Measurements from ENCODE around the gene GRAMD1A. TPM values are rescaled to one million over a fixed set of nuclear protein-coding genes. Genes with fewer than 3 reads are reported as not detected.
"Not testable (repeated sequence)": the region's sequence is repeated elsewhere in the genome, so short reads cannot be mapped to it uniquely, and the experiment has no call there.

GRAMD1A gene
- total RNA-seq, 2 donors from 2014 or later = 123 to 183 TPM

- H3K36me3 Mint-ChIP-seq (ENCODE audit: low read depth) = peaks cover 98% of the 10 kb centered on the region
- ATAC-seq (replicated peaks) = no peak
- no peaks in the 10 kb centered on the region for H3K9me3 Mint-ChIP-seq
- peak overlapping the region; percentile 37 for H3K27ac Mint-ChIP-seq
- no peak overlapping the region for H3K4me3 Mint-ChIP-seq
- H3K4me1 Mint-ChIP-seq = peaks cover 34% of the 10 kb centered on the region
- no peaks in the 10 kb centered on the region for H3K27me3 Mint-ChIP-seq
Observed at GRCh38 chr19:35005256-35005977, 5.3 kb downstream of the GRAMD1A start.

DNA sequence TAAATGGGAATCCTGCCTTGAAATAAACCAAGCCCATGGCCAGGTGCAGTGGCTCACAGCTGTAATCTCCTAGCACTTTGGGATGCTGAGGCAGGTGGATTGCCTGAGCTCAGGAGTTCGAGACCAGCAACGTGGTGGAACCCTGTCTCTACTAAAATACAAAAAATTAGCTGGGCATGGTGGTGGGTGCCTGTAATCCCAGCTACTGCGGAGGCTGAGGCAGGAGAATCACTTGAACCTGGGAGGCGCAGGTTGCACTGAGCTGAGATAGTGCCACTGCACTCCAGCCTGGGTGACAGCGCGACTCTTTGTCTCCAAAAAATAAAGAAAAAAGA lies 5.9 kb downstream of the GRAMD1A start:
- H3K4me3 Mint-ChIP-seq; ATAC-seq (replicated peaks); H3K27me3 Mint-ChIP-seq; H3K9me3 Mint-ChIP-seq: not testable (repeated sequence)
- H3K27ac Mint-ChIP-seq = peak overlapping the region; percentile 37
- H3K4me1 Mint-ChIP-seq = peaks cover 37% of the 10 kb centered on the region
- peaks cover 100% of the 10 kb centered on the region for H3K36me3 Mint-ChIP-seq (ENCODE audit: low read depth)

DNA sequence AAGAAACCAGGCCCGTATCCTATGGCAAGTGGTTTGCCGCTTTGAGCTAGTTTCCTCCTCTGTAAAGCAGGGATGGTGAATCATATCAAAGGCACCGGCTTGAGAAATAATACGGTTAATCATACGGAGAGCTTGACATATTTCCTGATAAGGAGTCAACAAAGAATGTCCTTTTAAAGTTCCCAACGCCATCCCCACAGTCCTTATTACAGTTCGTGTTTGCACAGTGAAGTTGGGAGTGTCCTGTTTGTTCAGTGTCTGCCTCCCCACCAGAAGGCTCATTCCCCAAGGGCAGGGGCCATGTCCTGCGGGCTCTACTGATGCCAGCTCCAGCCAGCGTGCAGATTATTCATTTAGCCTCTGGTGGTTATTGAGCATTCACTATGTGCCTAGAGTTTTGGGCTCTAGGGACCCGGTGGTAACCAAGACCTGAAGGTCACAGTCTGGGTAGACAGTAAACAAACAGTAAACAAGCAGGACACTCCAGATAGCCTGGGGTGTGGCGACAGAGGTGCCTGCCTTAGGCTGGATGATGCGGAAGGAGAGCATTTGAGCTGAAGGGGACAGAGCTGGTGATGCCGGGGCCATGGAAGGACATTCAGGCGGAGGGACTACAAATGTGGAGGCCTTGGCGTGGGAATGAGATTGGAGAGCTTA lies 6.3 kb downstream of the GRAMD1A start:
- Mint-ChIP-seq H3K4me3 (peak overlapping the region; percentile 2), H3K27me3 (no peaks in the 10 kb centered on the region), H3K36me3 (ENCODE audit: low read depth) (peaks cover 100% of the 10 kb centered on the region), H3K9me3 (no peaks in the 10 kb centered on the region), H3K27ac (peak overlapping the region; percentile 58), H3K4me1 (peaks cover 37% of the 10 kb centered on the region)
- no peak for ATAC-seq (replicated peaks)

GRCh38 chr19:35006999-35007365 lies 6.9 kb downstream of the GRAMD1A start:
- no peak for ATAC-seq (replicated peaks)
- Mint-ChIP-seq H3K9me3 (no peaks in the 10 kb centered on the region), H3K27me3 (no peaks in the 10 kb centered on the region), H3K4me1 (peaks cover 35% of the 10 kb centered on the region), H3K36me3 (ENCODE audit: low read depth) (peaks cover 100% of the 10 kb centered on the region), H3K4me3 (peak overlapping the region; percentile 2), H3K27ac (peak overlapping the region; percentile 58)

GRCh38 chr19:35007427-35007826 lies 7.3 kb downstream of the GRAMD1A start:
- Mint-ChIP-seq H3K27ac (peak overlapping the region; percentile 58), H3K36me3 (ENCODE audit: low read depth) (peaks cover 100% of the 10 kb centered on the region), H3K4me1 (peaks cover 35% of the 10 kb centered on the region)
- not testable (repeated sequence) for H3K9me3 Mint-ChIP-seq; ATAC-seq (replicated peaks); H3K27me3 Mint-ChIP-seq; H3K4me3 Mint-ChIP-seq

DNA sequence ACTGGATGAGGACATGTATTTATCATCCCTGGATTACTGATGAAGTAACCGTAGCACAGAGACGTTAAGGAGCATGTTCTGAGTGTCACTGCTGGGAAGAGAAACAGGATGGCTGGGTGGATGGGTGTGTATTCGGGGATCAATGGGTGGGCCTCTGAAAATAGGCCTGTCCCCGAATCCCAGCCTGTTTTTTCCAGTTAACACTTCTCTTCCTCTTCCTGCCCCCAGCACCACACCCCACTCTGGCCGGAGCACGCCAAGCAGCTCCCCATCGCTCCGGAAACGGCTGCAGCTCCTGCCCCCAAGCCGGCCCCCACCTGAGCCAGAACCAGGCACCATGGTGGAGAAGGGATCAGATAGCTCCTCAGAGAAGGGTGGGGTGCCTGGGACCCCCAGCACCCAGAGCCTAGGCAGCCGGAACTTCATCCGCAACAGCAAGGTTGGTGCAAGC lies 8.8 kb downstream of the GRAMD1A start:
- Mint-ChIP-seq H3K9me3 (no peaks in the 10 kb centered on the region), H3K36me3 (ENCODE audit: low read depth) (peaks cover 100% of the 10 kb centered on the region), H3K4me3 (no peak overlapping the region), H3K27me3 (no peaks in the 10 kb centered on the region), H3K27ac (no peak overlapping the region), H3K4me1 (peaks cover 37% of the 10 kb centered on the region)
- ATAC-seq (replicated peaks) = no peak

DNA sequence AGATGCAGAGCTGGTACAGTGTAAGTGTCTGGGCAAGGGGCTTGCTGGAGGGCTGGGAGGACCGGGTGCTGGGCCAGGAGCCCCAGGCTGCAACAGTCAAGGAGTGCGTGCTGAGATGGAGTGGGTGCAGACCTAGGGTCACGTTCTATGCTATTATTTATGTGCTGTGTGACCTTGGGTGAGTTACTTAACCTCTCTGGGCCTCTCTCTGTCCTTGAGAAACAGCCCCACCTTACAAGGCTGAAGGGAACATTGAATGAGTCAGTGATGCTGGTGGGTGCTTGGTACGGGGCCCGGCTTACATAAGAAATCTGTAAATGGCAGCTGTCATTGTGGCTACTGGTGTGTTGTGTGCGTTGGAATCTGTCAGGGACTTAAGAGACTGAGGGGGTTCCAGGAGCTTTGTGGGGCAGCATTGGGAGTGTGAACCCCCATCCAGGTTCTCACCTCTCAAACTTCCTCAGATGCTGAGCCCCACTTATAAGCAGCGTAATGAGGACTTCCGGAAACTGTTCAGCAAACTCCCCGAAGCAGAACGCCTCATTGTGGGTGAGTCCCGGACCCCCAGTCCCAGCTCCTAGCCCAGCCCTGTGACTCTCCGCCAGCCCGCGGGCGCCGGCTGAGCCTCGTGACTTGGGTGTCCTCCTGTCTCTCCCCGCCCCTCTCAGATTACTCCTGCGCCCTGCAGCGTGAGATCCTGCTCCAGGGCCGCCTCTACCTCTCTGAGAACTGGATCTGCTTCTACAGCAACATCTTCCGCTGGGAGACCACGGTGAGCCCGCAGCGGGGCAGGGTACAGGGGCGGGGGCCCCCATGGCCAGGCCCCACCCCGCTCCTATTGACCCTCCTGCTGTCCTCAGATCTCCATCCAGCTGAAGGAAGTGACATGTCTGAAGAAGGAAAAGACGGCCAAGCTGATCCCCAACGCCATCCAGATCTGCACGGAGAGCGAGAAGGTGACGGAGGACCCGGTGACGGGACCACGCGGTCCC lies 9.6 kb downstream of the GRAMD1A start:
- Mint-ChIP-seq H3K4me3 (peak overlapping the region; percentile 13), H3K36me3 (ENCODE audit: low read depth) (peaks cover 100% of the 10 kb centered on the region), H3K27me3 (no peaks in the 10 kb centered on the region), H3K4me1 (peaks cover 39% of the 10 kb centered on the region), H3K27ac (peak overlapping the region; percentile 96), H3K9me3 (no peaks in the 10 kb centered on the region)
- no peak for ATAC-seq (replicated peaks)

DNA sequence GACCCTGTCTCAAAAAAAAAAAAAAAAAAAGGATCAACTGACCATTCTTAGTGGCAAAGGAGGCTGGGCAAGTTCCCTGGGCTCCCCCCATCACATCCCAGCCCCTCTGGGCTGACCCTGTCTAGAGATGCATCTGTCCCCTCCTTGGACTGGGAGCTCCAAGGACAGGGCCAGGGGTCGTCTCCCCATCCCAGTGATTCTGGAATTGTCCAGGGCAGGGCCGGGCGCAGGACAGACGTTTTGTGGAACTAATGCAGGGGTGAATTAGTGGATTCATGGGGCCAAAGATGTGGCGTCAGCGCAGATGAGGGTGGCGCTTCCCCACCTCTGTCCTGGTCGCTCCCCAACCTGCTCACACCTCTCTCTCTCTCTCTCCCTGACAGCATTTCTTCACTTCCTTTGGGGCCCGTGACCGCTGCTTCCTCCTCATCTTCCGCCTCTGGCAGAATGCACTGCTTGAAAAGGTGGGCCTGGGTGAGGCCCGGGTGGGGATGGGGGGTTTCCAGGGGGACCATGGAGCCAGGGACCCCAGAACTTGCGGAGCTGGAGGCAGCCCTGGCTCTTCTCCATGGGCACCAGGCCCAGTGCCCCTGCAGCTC lies 11.1 kb downstream of the GRAMD1A start:
- H3K27ac Mint-ChIP-seq = peak overlapping the region; percentile 96
- H3K36me3 Mint-ChIP-seq (ENCODE audit: low read depth) = peaks cover 100% of the 10 kb centered on the region
- H3K4me3 Mint-ChIP-seq = peak overlapping the region; percentile 71
- H3K27me3 Mint-ChIP-seq = no peaks in the 10 kb centered on the region
- H3K9me3 Mint-ChIP-seq = no peaks in the 10 kb centered on the region
- no peak for ATAC-seq (replicated peaks)
- peaks cover 39% of the 10 kb centered on the region for H3K4me1 Mint-ChIP-seq

GRCh38 chr19:35011737-35012682 lies 11.9 kb downstream of the GRAMD1A start:
- peaks cover 32% of the 10 kb centered on the region for H3K4me1 Mint-ChIP-seq
- no peaks in the 10 kb centered on the region for H3K27me3 Mint-ChIP-seq
- H3K4me3 Mint-ChIP-seq = peak overlapping the region; percentile 71
- peaks cover 100% of the 10 kb centered on the region for H3K36me3 Mint-ChIP-seq (ENCODE audit: low read depth)
- peak; percentile 8 for ATAC-seq (replicated peaks)
- H3K27ac Mint-ChIP-seq = peak overlapping the region; percentile 96
- H3K9me3 Mint-ChIP-seq = no peaks in the 10 kb centered on the region

DNA sequence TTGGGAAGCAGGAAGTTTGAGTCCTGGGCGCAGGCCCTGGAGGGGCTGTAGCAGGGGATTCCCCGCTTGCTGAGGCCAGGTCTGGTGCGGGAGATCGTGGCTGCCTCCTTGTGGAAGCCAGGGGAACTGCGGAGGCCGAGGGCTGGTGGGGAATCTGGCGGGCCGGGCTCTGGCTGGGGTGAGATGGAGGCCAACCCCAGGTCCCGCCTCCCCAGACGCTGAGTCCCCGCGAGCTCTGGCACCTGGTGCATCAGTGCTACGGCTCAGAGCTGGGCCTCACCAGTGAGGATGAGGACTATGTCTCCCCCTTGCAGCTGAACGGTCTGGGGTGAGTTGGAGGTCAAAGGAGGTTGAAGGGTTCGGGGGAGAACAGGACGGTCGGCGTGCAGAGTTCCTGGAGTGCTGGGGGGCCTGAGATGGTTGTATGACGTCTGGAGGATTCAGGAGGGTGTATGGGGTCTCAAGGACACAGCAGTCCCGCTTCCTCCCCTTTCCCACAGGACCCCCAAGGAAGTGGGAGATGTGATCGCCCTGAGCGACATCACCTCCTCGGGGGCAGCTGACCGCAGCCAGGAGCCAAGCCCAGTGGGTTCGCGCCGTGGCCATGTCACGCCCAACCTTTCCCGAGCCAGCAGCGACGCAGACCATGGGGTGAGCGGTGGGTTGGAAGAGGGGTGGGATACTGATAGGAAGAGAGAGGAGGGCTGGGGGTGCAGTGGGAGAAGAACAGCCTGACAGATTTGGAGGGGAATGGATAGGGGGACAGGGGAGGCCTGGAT lies 13.1 kb downstream of the GRAMD1A start:
- H3K36me3 Mint-ChIP-seq (ENCODE audit: low read depth) = peaks cover 100% of the 10 kb centered on the region
- H3K27me3 Mint-ChIP-seq = no peaks in the 10 kb centered on the region
- peaks cover 32% of the 10 kb centered on the region for H3K4me1 Mint-ChIP-seq
- H3K4me3 Mint-ChIP-seq = peak overlapping the region; percentile 71
- H3K9me3 Mint-ChIP-seq = no peaks in the 10 kb centered on the region
- peak; percentile 75 for ATAC-seq (replicated peaks)
- H3K27ac Mint-ChIP-seq = peak overlapping the region; percentile 96

GRCh38 chr19:35013820-35014754 lies 14.0 kb downstream of the GRAMD1A start:
- H3K27me3 Mint-ChIP-seq = no peaks in the 10 kb centered on the region
- H3K27ac Mint-ChIP-seq = peak overlapping the region; percentile 96
- peak overlapping the region; percentile 71 for H3K4me3 Mint-ChIP-seq
- H3K4me1 Mint-ChIP-seq = peaks cover 32% of the 10 kb centered on the region
- H3K36me3 Mint-ChIP-seq (ENCODE audit: low read depth) = peaks cover 98% of the 10 kb centered on the region
- peak; percentile 40 for ATAC-seq (replicated peaks)
- no peaks in the 10 kb centered on the region for H3K9me3 Mint-ChIP-seq

GRCh38 chr19:35014774-35015173 lies 14.7 kb downstream of the GRAMD1A start:
- H3K27me3 Mint-ChIP-seq; H3K9me3 Mint-ChIP-seq; ATAC-seq (replicated peaks): not testable (repeated sequence)
- peaks cover 97% of the 10 kb centered on the region for H3K36me3 Mint-ChIP-seq (ENCODE audit: low read depth)
- peak overlapping the region; percentile 96 for H3K27ac Mint-ChIP-seq
- peaks cover 35% of the 10 kb centered on the region for H3K4me1 Mint-ChIP-seq
- H3K4me3 Mint-ChIP-seq = peak overlapping the region; percentile 71

All from activated T-helper 17 cell treated with anti-CD3 and anti-CD28 coated beads, Interleukin-2, amount 50 U/mL, for 72 hours (primary cell).